SU-DHL-6 (cell line): ENCODE data around the gene PSMC5.

Source experiments
- H2AFZ ChIP-seq: fragments of 200-600 bp; sonication (generic); 2 replicates; pipeline ENCODE4 v1.6.1; 2014; ENCODE audit warnings: low read depth, mild to moderate bottlenecking, moderate library complexity, mixed read lengths, antibody characterized with exemption, low read length; ENCODE audit not compliant: severe bottlenecking
- H3F3A ChIP-seq: fragments of 200-600 bp; shearing (Covaris generic); 2 replicates; pipeline ENCODE4 v1.6.0; 2016; ENCODE audit warnings: antibody characterized with exemption, mild to moderate bottlenecking; ENCODE audit not compliant: insufficient read depth
- H3K27ac ChIP-seq: fragments of 200-600 bp; sonication (generic); 2 replicates; pipeline ENCODE4 v1.5.1; 2016; ENCODE audit warnings: low read depth, mild to moderate bottlenecking, low read length, moderate library complexity, mixed read lengths
- H3K27me3 ChIP-seq: fragments of 200-600 bp; sonication (generic), shearing (Covaris generic); 2 replicates; pipeline ENCODE4 v1.6.0; 2014; ENCODE audit warnings: mild to moderate bottlenecking, low read length
- H3K36me3 ChIP-seq: fragments of 200-600 bp; sonication (generic); 2 replicates; pipeline ENCODE4 v1.6.1; 2014; ENCODE audit warnings: mild to moderate bottlenecking, low read length, mixed read lengths
- H3K4me2 ChIP-seq: fragments of 300-600, 200-600 bp; shearing (Covaris generic), sonication (generic); 2 replicates; pipeline ENCODE4 v1.6.0; 2014; ENCODE audit warnings: low read length, low read depth, mild to moderate bottlenecking; ENCODE audit not compliant: poor library complexity, severe bottlenecking
- H3K4me3 ChIP-seq: fragments of 200-600 bp; sonication (generic); 2 replicates; pipeline ENCODE4 v1.5.1; 2014; ENCODE audit warnings: antibody characterized with exemption, low read length, mild to moderate bottlenecking, mixed read lengths; ENCODE audit not compliant: insufficient read depth, poor library complexity, severe bottlenecking
- H3K79me2 ChIP-seq: fragments of 200-600 bp; sonication (generic); 2 replicates; pipeline ENCODE4 v1.6.1; 2014; ENCODE audit warnings: mild to moderate bottlenecking, low read length, moderate library complexity; ENCODE audit not compliant: insufficient read depth
- H3K9ac ChIP-seq: fragments of 200-600 bp; sonication (generic); 2 replicates; pipeline ENCODE4 v1.7.0; 2014; ENCODE audit warnings: mild to moderate bottlenecking, low read length
- H3K9me2 ChIP-seq: fragments of 200-600 bp; sonication (generic); replicated peaks from 2 replicates; pipeline ENCODE4 v1.6.1; 2014; ENCODE audit warnings: low read length; ENCODE audit not compliant: insufficient read depth
- H3K9me3 ChIP-seq: fragments of 200-600 bp; sonication (generic); 2 replicates; pipeline ENCODE4 v1.6.1; 2014; ENCODE audit warnings: low read length, mixed read lengths; ENCODE audit not compliant: insufficient read depth
- H4K20me1 ChIP-seq: fragments of 200-600 bp; sonication (generic); 2 replicates; pipeline ENCODE4 v1.6.1; 2014; ENCODE audit warnings: low read depth, mild to moderate bottlenecking, antibody characterized with exemption, low read length, moderate library complexity, mixed read lengths
- CTCF ChIP-seq: fragments of 200-600 bp; sonication (generic); IDR thresholded peaks from one replicate; pipeline ENCODE4 v1.5.1; 2017; ENCODE audit warnings: antibody characterized with exemption, mild to moderate bottlenecking, low read length, moderate library complexity; ENCODE audit not compliant: insufficient read depth, poor library complexity, severe bottlenecking
- EZH2phosphoT487 ChIP-seq: fragments of 200-600 bp; sonication (generic), shearing (Covaris generic); conservative IDR thresholded peaks from 2 replicates; pipeline ENCODE4 v1.6.1; 2018; ENCODE audit warnings: mild to moderate bottlenecking, antibody characterized with exemption, low read length, moderate library complexity, mixed read lengths

PSMC5 gene

GRCh38 chr17:63843910-63844677 is 16.9 kb downstream of the PSMC5 start:
- H3K4me3 ChIP-seq, result peak overlapping the region; percentile 64
- peaks cover 17% of the 10 kb centered on the region for H3F3A ChIP-seq
- peak overlapping the region; percentile 45 for H3K9ac ChIP-seq

GRCh38 chr17:63845509-63845908 is 18.3 kb downstream of the PSMC5 start:
- H3K9me3 ChIP-seq, result peaks cover 7% of the 10 kb centered on the region; the same call in 1 of the 2 replicates
- no peaks in the 10 kb centered on the region for H3K27me3 ChIP-seq
- no peak overlapping the region for H3K27ac ChIP-seq
- no peak overlapping the region for H2AFZ ChIP-seq
- no peaks in the 10 kb centered on the region for H4K20me1 ChIP-seq
- no peaks in the 10 kb centered on the region for H3K9me2 ChIP-seq
- H3K36me3 ChIP-seq, result no peaks in the 10 kb centered on the region
- no peak overlapping the region for H3K4me3 ChIP-seq
- no peak overlapping the region for H3K9ac ChIP-seq
- H3F3A ChIP-seq, result peaks cover 17% of the 10 kb centered on the region
- no peak for TF ChIP-seq CTCF
- TF ChIP-seq EZH2phosphoT487, result no peak
- H3K79me2 ChIP-seq, result peaks cover 18% of the 10 kb centered on the region
- no peak overlapping the region for H3K4me2 ChIP-seq

More at GRCh38 chr17:63843910-63844677, 16.9 kb downstream of the PSMC5 start:
- Histone ChIP-seq H3K27ac (peak overlapping the region; percentile 77), H4K20me1 (no peaks in the 10 kb centered on the region), H3K9me2 (no peaks in the 10 kb centered on the region), H3K9me3 (peaks cover 7% of the 10 kb centered on the region; the same call in 1 of the 2 replicates), H2AFZ (peak overlapping the region; percentile 68), H3K4me2 (peak overlapping the region; percentile 72), H3K36me3 (no peaks in the 10 kb centered on the region), H3K79me2 (peaks cover 32% of the 10 kb centered on the region), H3K27me3 (no peaks in the 10 kb centered on the region)
- TF ChIP-seq CTCF, result no peak
- TF ChIP-seq EZH2phosphoT487, result no peak

GRCh38 chr17:63847525-63848249 is 20.5 kb downstream of the PSMC5 start:
- no peaks in the 10 kb centered on the region for H3K27me3 ChIP-seq
- H3K36me3 ChIP-seq, result no peaks in the 10 kb centered on the region
- no peak overlapping the region for H2AFZ ChIP-seq
- no peak overlapping the region for H3K4me2 ChIP-seq
- no peak overlapping the region for H3K9ac ChIP-seq
- H3F3A ChIP-seq, result peaks cover 17% of the 10 kb centered on the region
- no peaks in the 10 kb centered on the region for H3K9me2 ChIP-seq
- peaks cover 7% of the 10 kb centered on the region; the same call in 1 of the 2 replicates for H3K9me3 ChIP-seq
- no peaks in the 10 kb centered on the region for H4K20me1 ChIP-seq
- H3K27ac ChIP-seq, result no peak overlapping the region
- H3K4me3 ChIP-seq, result no peak overlapping the region
- no peaks in the 10 kb centered on the region for H3K79me2 ChIP-seq
- TF ChIP-seq EZH2phosphoT487 (no peak), CTCF (no peak)
